Heart left ventricle (tissue), 16 donors: Measurements from ENCODE around the gene C11orf21. TPM values are rescaled to one million over a fixed set of nuclear protein-coding genes. Genes with fewer than 3 reads are reported as not detected.

Experiments
- ATAC-seq, 4 donors: fragments of 200-7000 bp; cut with Tn5 transposase; one replicate each; pipeline ENCODE4 v1.9.1; 2020 to 2022; ENCODE audit warnings: moderate library complexity in 4 of 4, mild to moderate bottlenecking in 3 of 4, moderate number of reproducible peaks in 1 of 4
- DNase-seq, 5 donors: peaks; one replicate each; pipeline ENCODE4 v3.0.0-alpha.2; 2020
- H3K27ac ChIP-seq, 12 donors: fragments of 200-600 bp; sonication (generic) in 4 of 12; one replicate each; pipeline versions ENCODE4 v1.5.0 to v1.8.0; 2016 to 2022; ENCODE audit warnings: mild to moderate bottlenecking in 2 of 12
- H3K27me3 ChIP-seq, 9 donors: fragments of 200-600 bp; sonication (generic) in 2 of 9; one replicate each; pipeline versions ENCODE4 v1.5.1 to v1.8.0; 2016 to 2022; ENCODE audit warnings: mild to moderate bottlenecking in 3 of 9
- H3K36me3 ChIP-seq, 9 donors: fragments of 200-600 bp; sonication (generic) in 2 of 9; one replicate each; pipeline versions ENCODE4 v1.5.0 to v1.8.0; 2018 to 2022; ENCODE audit warnings: mild to moderate bottlenecking in 2 of 9
- H3K4me1 ChIP-seq, 12 donors: fragments of 200-600 bp; sonication (generic) in 4 of 12; one replicate each; pipeline versions ENCODE4 v1.5.0 to v1.8.0; 2016 to 2022; ENCODE audit warnings: mild to moderate bottlenecking in 3 of 12
- H3K4me3 ChIP-seq, 12 donors: fragments of 200-600 bp; sonication (generic) in 4 of 12; one replicate each; pipeline versions ENCODE4 v1.5.0 to v1.8.0; 2017 to 2022; ENCODE audit warnings: mild to moderate bottlenecking in 9 of 12, moderate library complexity in 4 of 12
- H3K9me3 ChIP-seq, 12 donors: fragments of 200-600 bp; sonication (generic) in 4 of 12; one replicate each; pipeline versions ENCODE4 v1.5.0 to v1.8.0; 2016 to 2022; ENCODE audit warnings: mild to moderate bottlenecking in 1 of 12
- POLR2A ChIP-seq, 2 donors: fragments of 450-650 bp; IDR thresholded peaks; one replicate each; pipeline ENCODE4 v1.6.1; 2017; ENCODE audit warnings: antibody characterized with exemption in 2 of 2, mild to moderate bottlenecking in 2 of 2, moderate library complexity in 2 of 2
- WGBS, 4 donors: extraction: QIAGEN DNeasy Blood & Tissue Kit in 2 of 4; methylation state at CpG; one replicate each; pipeline versions ENCODE4 v1.1.5 to v1.1.7; 2013 to 2018; 5-methylcytosine and 5-hydroxymethylcytosine counted together
- intact Hi-C, 10 donors: fragments of 100-400 bp; cut with DNase I; formaldehyde crosslinking; loops; one replicate each; pipeline versions ENCODE4 v1.11.1 to v1.14.2; 2022
- polyA plus RNA-seq, 2 donors: library from polyadenylated mRNA; stranded (reverse); fragments of 200-250 nt; gene quantifications; one replicate each; pipeline ENCODE4 v1.2.3, GENCODE V29; 2013
- total RNA-seq, 9 donors: library from RNA; depleted of rRNA in 2 of 9; stranded (reverse); fragments of >200 nt in 2 of 9; fragmentation: NEBNext Ultra II Directional in 3 of 9; extraction: Animal tissue kit (Norgen Biotek cat#: 25700) in 3 of 9; gene quantifications; one replicate each; pipeline versions ENCODE4 v1.1.0 to v1.2.4, GENCODE V29; 2016 to 2023
- TF ChIP-seq, protein P1 (sequence below), 12 donors: fragments of 200-600 bp; sonication (generic) in 4 of 12; IDR thresholded peaks; one replicate each; pipeline versions ENCODE4 v1.5.0 to v1.8.0; 2018 to 2022; ENCODE audit warnings: antibody characterized with exemption in 12 of 12, mild to moderate bottlenecking in 5 of 12
- donor health status: ischemic (EF 13 %, LVEDD 7.1; RV severe dilation, severe dysfunction).
- donor health status: healthy with polysubstance abuse.
- donor health status: DM: no; HTN: yes; CAD: no.
- donor health status: DM: no; HTN: no; CAD: no.
- donor health status: ischemic (EF 25% LVEDD 6.9; RV normal size, moderate dysfunction).
- donor health status: ischemic (EF 25% LVEDD 5.7; RV mildly dilated, moderate dysfunction).
- donor health status: healthy.
- donor health status: DM: yes; HTN: yes; CAD: no.
- donor health status: ischemic (EF 35%, LVEDD 5.7; RV mildly dilated, moderate dysfunction).
- donor health status: nonischemic (EF 11% LVEDD 7.7; RV severe dilation, severe dysfunction).
- donor health status: DM: yes; HTN: yes; CAD: no.
- donor health status: PGD.
- donor health status: ischemic (EF 29% LVEDD 5.4; RV normal size, mild dysfunction).
- donor health status: nonischemic (EF 23%, LVEDD 6.1; RV moderate dilation, normal function).

C11orf21 gene
- total and polyA plus RNA-seq, 11 donors = 4.8 to 41.2 (median 29.9) TPM

DNA sequence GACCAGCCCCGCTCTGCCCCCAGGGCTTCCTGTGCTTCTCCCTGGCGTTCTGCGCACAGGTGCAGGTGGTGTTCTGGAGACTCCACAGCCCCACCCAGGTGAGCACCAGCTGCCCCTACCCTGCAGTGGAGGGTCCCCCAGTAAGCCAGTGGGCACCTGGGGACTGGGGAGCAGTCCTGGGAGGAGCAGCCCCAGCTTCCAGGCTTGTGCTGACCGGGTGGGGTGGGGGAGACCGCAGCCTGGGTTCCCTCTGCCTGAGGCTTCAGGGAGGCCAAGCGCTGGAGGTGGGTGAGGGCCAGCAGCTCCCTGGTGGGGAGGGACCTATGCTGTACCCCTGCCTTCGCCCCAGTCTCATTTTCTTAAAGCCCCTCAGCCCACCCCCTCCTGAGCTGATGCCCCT, 7.0 kb upstream of the C11orf21 start:
- TF ChIP-seq, protein P1, sequence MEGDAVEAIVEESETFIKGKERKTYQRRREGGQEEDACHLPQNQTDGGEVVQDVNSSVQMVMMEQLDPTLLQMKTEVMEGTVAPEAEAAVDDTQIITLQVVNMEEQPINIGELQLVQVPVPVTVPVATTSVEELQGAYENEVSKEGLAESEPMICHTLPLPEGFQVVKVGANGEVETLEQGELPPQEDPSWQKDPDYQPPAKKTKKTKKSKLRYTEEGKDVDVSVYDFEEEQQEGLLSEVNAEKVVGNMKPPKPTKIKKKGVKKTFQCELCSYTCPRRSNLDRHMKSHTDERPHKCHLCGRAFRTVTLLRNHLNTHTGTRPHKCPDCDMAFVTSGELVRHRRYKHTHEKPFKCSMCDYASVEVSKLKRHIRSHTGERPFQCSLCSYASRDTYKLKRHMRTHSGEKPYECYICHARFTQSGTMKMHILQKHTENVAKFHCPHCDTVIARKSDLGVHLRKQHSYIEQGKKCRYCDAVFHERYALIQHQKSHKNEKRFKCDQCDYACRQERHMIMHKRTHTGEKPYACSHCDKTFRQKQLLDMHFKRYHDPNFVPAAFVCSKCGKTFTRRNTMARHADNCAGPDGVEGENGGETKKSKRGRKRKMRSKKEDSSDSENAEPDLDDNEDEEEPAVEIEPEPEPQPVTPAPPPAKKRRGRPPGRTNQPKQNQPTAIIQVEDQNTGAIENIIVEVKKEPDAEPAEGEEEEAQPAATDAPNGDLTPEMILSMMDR (IDR thresholded peaks at IDR 0.05) = no peak
- TF ChIP-seq POLR2A (IDR thresholded peaks at IDR 0.05) = no peak
- H3K36me3 ChIP-seq = no peaks in the 10 kb centered on the region
- no peak for ATAC-seq
- no peak overlapping the region for H3K27ac ChIP-seq
- no peak overlapping the region for H3K4me3 ChIP-seq
- no peaks in the 10 kb centered on the region for H3K9me3 ChIP-seq
- intact Hi-C loops = loop anchor here in 9 of 10 donors (5.0 to 10.0 kb wide), 8 partner anchors 69 to 586 kb away; partner anchors contain the start of genes TSSC4 (in 6 of the 9) and CD81 (in 1 of the 9)
- WGBS, 4 donors = 80 to 100% (median 90%) methylated on average over 3 to 7 of the region's 7 CpGs
- DNase-seq = peak in 1 of 5 donors; percentile 52
- H3K4me1 ChIP-seq = peaks cover 9 to 54% (median 32%) of the 10 kb centered on the region in 12 donors
- H3K27me3 ChIP-seq = no peaks in the 10 kb centered on the region

DNA sequence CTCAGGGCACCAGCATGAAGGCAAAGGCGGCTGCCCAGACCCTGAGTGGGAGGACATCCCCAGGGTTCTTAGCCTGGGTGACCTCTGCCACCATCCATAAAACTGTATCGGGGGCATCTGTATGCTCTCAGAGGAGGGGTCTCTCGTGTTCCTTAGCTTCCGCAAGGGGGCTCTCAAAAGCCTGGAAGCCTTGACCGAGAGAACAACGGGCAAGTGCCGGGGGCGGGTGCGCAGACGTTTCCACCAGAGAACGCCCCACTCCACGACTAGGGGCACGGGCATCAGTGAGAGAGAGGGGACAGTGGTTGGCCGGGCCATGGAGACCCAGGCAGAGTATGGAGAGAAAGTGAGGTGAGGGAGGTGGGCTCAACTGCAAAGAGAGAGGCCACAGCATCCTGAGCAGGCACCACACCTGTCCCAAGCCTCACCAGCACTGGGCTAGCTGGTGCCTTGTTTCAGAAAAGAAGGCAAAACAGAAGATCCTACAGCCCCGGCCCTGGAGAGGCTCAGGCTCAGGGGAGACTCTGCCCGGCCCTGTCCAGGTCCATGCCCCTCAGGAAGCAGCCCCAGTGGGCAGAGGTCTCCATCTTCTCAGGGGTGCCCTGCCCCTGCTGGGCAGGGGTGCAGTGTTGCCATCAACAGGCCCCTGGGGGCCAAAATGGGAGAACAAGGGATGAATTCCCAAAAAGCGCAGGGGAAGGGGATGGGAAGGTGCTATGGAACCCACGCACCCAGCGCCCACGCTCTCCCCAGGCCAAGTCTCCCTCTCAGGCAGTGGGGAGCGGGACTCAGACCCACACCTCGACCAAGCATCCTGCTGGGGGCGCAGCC, 6.0 kb upstream of the C11orf21 start:
- DNase-seq = peak in 1 of 5 donors; percentile 33
- 89 to 96% (median 91%) methylated on average over 16 to 23 of the region's 23 CpGs for WGBS, 4 donors
- ATAC-seq = no peak

DNA sequence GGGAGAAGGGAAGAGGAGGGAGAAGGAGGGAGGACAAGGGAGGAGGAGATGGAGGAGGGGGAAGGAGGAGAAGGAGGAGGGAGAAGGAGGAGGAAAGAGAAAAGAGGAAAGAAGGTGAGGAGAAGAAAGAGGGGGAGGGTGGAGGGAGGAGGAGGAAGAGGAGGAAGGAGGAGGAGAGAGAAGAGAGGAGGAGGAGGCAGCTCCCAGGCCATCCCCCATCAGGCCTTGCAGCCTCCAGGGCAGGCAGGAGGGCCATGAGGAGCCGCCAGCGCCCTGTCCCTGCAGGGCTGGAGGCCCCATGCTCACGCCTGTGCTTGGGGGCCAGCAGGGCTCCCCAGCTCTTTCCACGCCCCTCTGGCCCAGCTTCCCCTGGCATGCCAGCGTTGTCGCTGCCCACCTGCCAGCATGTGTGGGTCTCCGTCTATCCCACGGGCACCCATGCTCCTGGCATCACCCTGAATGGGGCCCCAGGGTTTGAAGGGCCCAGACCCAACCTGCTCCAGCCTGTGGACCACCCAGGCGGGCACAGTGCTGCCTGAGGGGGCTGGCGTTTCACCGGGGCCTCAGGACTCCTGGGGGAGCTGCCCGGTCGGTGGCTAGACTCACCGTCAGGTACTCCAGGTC, 5.3 kb upstream of the C11orf21 start:
- Histone ChIP-seq H3K4me3 (no peak overlapping the region), H3K4me1 (peaks cover 9 to 54% (median 32%) of the 10 kb centered on the region in 12 donors), H3K27ac (peak overlapping the region in 11 of 12 donors; percentile 19 to 98 (median 43)), H3K9me3 (no peaks in the 10 kb centered on the region), H3K27me3 (no peaks in the 10 kb centered on the region), H3K36me3 (no peaks in the 10 kb centered on the region)
- 66 to 75% (median 71%) methylated on average over 10 to 14 of the region's 14 CpGs for WGBS, 4 donors
- no peak for ATAC-seq
- no peak for TF ChIP-seq POLR2A (IDR thresholded peaks at IDR 0.05)
- TF ChIP-seq, protein P1 (IDR thresholded peaks at IDR 0.05) = no peak
- intact Hi-C loops = loop anchor here in 9 of 10 donors (5.0 to 10.0 kb wide), 8 partner anchors 70 to 588 kb away; partner anchors contain the start of genes TSSC4 (in 6 of the 9) and CD81 (in 1 of the 9)
- DNase-seq = peak in 3 of 5 donors; percentile 26 to 76 (median 29)

More for the DNA sequence above, 6.0 kb upstream of the C11orf21 start:
- H3K27ac ChIP-seq = peak overlapping the region in 6 of 12 donors; percentile 43 to 98 (median 65)
- intact Hi-C loops = loop anchor here in 9 of 10 donors (5.0 to 10.0 kb wide), 8 partner anchors 70 to 587 kb away; partner anchors contain the start of genes TSSC4 (in 6 of the 9) and CD81 (in 1 of the 9)
- no peak for TF ChIP-seq POLR2A (IDR thresholded peaks at IDR 0.05)
- TF ChIP-seq, protein P1 (IDR thresholded peaks at IDR 0.05) = no peak
- peaks cover 9 to 54% (median 35%) of the 10 kb centered on the region in 12 donors for H3K4me1 ChIP-seq
- no peaks in the 10 kb centered on the region for H3K9me3 ChIP-seq
- H3K27me3 ChIP-seq = no peaks in the 10 kb centered on the region
- H3K36me3 ChIP-seq = no peaks in the 10 kb centered on the region
- H3K4me3 ChIP-seq = no peak overlapping the region
